ENCODE results near the gene FRMD6. TPM values are rescaled to one million over a fixed set of nuclear protein-coding genes. Genes with fewer than 3 reads are reported as not detected.
"Not testable (repeated sequence)": the region's sequence is repeated elsewhere in the genome, so short reads cannot be mapped to it uniquely, and the experiment has no call there.

The FRMD6 gene
- total and polyA plus RNA-seq, 7 donors: 1.6 to 85.6 (median 38.3) TPM

GRCh38 chr14:51626185-51626584 lies 25.5 kb upstream of the FRMD6 start:
- Histone ChIP-seq H3K27ac (no peak overlapping the region), H3K4me3 (no peak overlapping the region), H3K4me1 (peaks cover 0 to 7% (median 2%) of the 10 kb centered on the region in 4 donors), H3K9me3 (no peaks in the 10 kb centered on the region), H3K27me3 (no peaks in the 10 kb centered on the region), H3K36me3 (no peaks in the 10 kb centered on the region)
- intact Hi-C loops (cut with DNase I): no loop called here
- DNase-seq: no peak
- WGBS, 2 donors: 44 to 75% methylated on average over 2 of the region's 2 CpGs
- TF ChIP-seq POLR2A (IDR thresholded peaks at IDR 0.05) (no peak), POLR2AphosphoS5 (IDR thresholded peaks at IDR 0.05) (no peak), EP300 (IDR thresholded peaks at IDR 0.05) (no peak)
- TF ChIP-seq, protein P1, sequence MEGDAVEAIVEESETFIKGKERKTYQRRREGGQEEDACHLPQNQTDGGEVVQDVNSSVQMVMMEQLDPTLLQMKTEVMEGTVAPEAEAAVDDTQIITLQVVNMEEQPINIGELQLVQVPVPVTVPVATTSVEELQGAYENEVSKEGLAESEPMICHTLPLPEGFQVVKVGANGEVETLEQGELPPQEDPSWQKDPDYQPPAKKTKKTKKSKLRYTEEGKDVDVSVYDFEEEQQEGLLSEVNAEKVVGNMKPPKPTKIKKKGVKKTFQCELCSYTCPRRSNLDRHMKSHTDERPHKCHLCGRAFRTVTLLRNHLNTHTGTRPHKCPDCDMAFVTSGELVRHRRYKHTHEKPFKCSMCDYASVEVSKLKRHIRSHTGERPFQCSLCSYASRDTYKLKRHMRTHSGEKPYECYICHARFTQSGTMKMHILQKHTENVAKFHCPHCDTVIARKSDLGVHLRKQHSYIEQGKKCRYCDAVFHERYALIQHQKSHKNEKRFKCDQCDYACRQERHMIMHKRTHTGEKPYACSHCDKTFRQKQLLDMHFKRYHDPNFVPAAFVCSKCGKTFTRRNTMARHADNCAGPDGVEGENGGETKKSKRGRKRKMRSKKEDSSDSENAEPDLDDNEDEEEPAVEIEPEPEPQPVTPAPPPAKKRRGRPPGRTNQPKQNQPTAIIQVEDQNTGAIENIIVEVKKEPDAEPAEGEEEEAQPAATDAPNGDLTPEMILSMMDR (IDR thresholded peaks at IDR 0.05): no peak

GRCh38 chr14:51626788-51627187 lies 24.9 kb upstream of the FRMD6 start:
- WGBS, 2 donors: 43 to 58% methylated on average over 1 of the region's 1 CpG
- no peak for TF ChIP-seq POLR2A (IDR thresholded peaks at IDR 0.05)
- TF ChIP-seq, protein P1 (IDR thresholded peaks at IDR 0.05): no peak
- TF ChIP-seq EP300 (IDR thresholded peaks at IDR 0.05): no peak
- no peaks in the 10 kb centered on the region for H3K9me3 ChIP-seq
- H3K36me3 ChIP-seq: no peaks in the 10 kb centered on the region
- intact Hi-C loops (cut with DNase I): no loop called here
- H3K27me3 ChIP-seq: no peaks in the 10 kb centered on the region
- H3K4me3 ChIP-seq: no peak overlapping the region
- no peak overlapping the region for H3K27ac ChIP-seq
- H3K4me1 ChIP-seq: peaks cover 0 to 7% (median 2%) of the 10 kb centered on the region in 4 donors
- DNase-seq: no peak

- Histone ChIP-seq H3K27me3 (no peaks in the 10 kb centered on the region), H3K9me3 (no peaks in the 10 kb centered on the region), H3K4me1 (peaks cover 0 to 7% (median 2%) of the 10 kb centered on the region in 4 donors), H3K36me3 (no peaks in the 10 kb centered on the region), H3K27ac (no peak overlapping the region), H3K4me3 (no peak overlapping the region)
- DNase-seq: no peak
- intact Hi-C loops (cut with DNase I): no loop called here
- TF ChIP-seq, protein P1 (IDR thresholded peaks at IDR 0.05): no peak
- TF ChIP-seq POLR2A (IDR thresholded peaks at IDR 0.05): no peak
- TF ChIP-seq POLR2AphosphoS5 (IDR thresholded peaks at IDR 0.05): no peak
- TF ChIP-seq EP300 (IDR thresholded peaks at IDR 0.05): no peak
These were observed 24.4 kb upstream of the FRMD6 start for GRCh38 chr14:51627313-51627712.

GRCh38 chr14:51628238-51628637 lies 23.5 kb upstream of the FRMD6 start:
- intact Hi-C loops (cut with DNase I): no loop called here
- TF ChIP-seq EP300 (IDR thresholded peaks at IDR 0.05) (no peak), POLR2A (IDR thresholded peaks at IDR 0.05) (no peak), POLR2AphosphoS5 (IDR thresholded peaks at IDR 0.05) (no peak)
- TF ChIP-seq, protein P1 (IDR thresholded peaks at IDR 0.05): no peak
- H3K36me3 ChIP-seq: no peaks in the 10 kb centered on the region
- no peak for DNase-seq
- peaks cover 0 to 7% (median 2%) of the 10 kb centered on the region in 4 donors for H3K4me1 ChIP-seq
- no peak overlapping the region for H3K4me3 ChIP-seq
- WGBS, 2 donors: 80 to 85% methylated on average over 1 of the region's 1 CpG
- H3K27ac ChIP-seq: no peak overlapping the region
- no peaks in the 10 kb centered on the region for H3K9me3 ChIP-seq
- H3K27me3 ChIP-seq: no peaks in the 10 kb centered on the region

GRCh38 chr14:51630987-51631386 lies 20.7 kb upstream of the FRMD6 start:
- H3K27me3 ChIP-seq: no peaks in the 10 kb centered on the region
- H3K9me3 ChIP-seq: no peaks in the 10 kb centered on the region
- no peaks in the 10 kb centered on the region for H3K36me3 ChIP-seq
- H3K4me3 ChIP-seq: no peak overlapping the region
- H3K27ac ChIP-seq: no peak overlapping the region
- TF ChIP-seq, protein P1 (IDR thresholded peaks at IDR 0.05): no peak
- TF ChIP-seq EP300 (IDR thresholded peaks at IDR 0.05) (no peak), POLR2AphosphoS5 (IDR thresholded peaks at IDR 0.05) (no peak), POLR2A (IDR thresholded peaks at IDR 0.05) (no peak)
- WGBS, 2 donors: 77 to 85% methylated on average over 2 of the region's 2 CpGs
- H3K4me1 ChIP-seq: peaks cover 0 to 7% (median 2%) of the 10 kb centered on the region in 4 donors
- intact Hi-C loops (cut with DNase I): no loop called here
- DNase-seq: no peak

DNA sequence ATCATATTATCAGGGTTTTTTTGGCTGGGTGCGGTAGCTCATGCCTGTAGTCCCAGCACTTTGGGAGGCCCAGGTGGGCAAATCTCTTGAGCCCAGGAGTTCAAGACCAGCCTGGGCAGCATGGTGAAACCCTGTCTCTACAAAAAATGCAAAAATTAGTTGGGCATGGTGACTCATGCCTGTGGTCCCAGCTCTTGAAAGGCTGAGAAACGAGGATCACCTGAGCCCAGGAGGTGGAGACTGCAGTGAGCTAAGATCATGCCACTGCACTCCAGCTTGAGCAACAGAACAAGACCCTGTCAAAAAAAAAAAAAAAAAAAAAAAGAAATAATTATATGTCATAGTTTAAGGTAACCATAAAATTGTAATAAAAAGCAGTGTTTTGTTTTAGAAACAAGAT lies 18.4 kb upstream of the FRMD6 start:
- 86% methylated on average over 2 of the region's 2 CpGs for WGBS, 2 donors
- H3K9me3 ChIP-seq; H3K27me3 ChIP-seq; H3K36me3 ChIP-seq; H3K27ac ChIP-seq; H3K4me1 ChIP-seq; H3K4me3 ChIP-seq; intact Hi-C loops (cut with DNase I); DNase-seq: not testable (repeated sequence)
